Measurements from ENCODE around the gene EEA1. TPM values are rescaled to one million over a fixed set of nuclear protein-coding genes. Genes with fewer than 3 reads are reported as not detected.
A peak's percentile ranks its signal among the peaks of the same experiment; 100 is the strongest.

EEA1 gene
- total RNA-seq, 1 donor: 25.0 TPM

- peak overlapping the region; percentile 84 for H3K4me3 ChIP-seq (ENCODE audit: low read depth, low read length)
- peak; percentile 72 for DNase-seq (ENCODE audit: low read depth)
- TF ChIP-seq CTCF (IDR thresholded peaks at IDR 0.05; ENCODE audit: insufficient read depth, low read depth, low read length): no peak
Observed at GRCh38 chr12:92927436-92928281, 1.4 kb downstream of the EEA1 start.

GRCh38 chr12:92927055-92927435 lies 2.0 kb downstream of the EEA1 start:
- H3K4me3 ChIP-seq (ENCODE audit: low read depth, low read length): peak overlapping the region; percentile 84
- no peak for DNase-seq (ENCODE audit: low read depth)
- TF ChIP-seq CTCF (IDR thresholded peaks at IDR 0.05; ENCODE audit: insufficient read depth, low read depth, low read length): peak; percentile 8

GRCh38 chr12:92926549-92926948 lies 2.5 kb downstream of the EEA1 start:
- DNase-seq (ENCODE audit: low read depth): no peak
- no peak for TF ChIP-seq CTCF (IDR thresholded peaks at IDR 0.05; ENCODE audit: insufficient read depth, low read depth, low read length)
- H3K4me3 ChIP-seq (ENCODE audit: low read depth, low read length): peak overlapping the region; percentile 84

GRCh38 chr12:92921877-92922276 lies 7.2 kb downstream of the EEA1 start:
- no peak for DNase-seq (ENCODE audit: low read depth)
- H3K4me3 ChIP-seq (ENCODE audit: low read depth, low read length): no peak overlapping the region
- TF ChIP-seq CTCF (IDR thresholded peaks at IDR 0.05; ENCODE audit: insufficient read depth, low read depth, low read length): no peak

GRCh38 chr12:92915365-92915764 lies 13.7 kb downstream of the EEA1 start:
- no peak for DNase-seq (ENCODE audit: low read depth)
- H3K4me3 ChIP-seq (ENCODE audit: low read depth, low read length): no peak overlapping the region
- no peak for TF ChIP-seq CTCF (IDR thresholded peaks at IDR 0.05; ENCODE audit: insufficient read depth, low read depth, low read length)

- no peak for DNase-seq (ENCODE audit: low read depth)
- no peak for TF ChIP-seq CTCF (IDR thresholded peaks at IDR 0.05; ENCODE audit: insufficient read depth, low read depth, low read length)
- H3K4me3 ChIP-seq (ENCODE audit: low read depth, low read length): no peak overlapping the region
Observed at GRCh38 chr12:92914170-92914569, 14.9 kb downstream of the EEA1 start.

- no peak for TF ChIP-seq CTCF (IDR thresholded peaks at IDR 0.05; ENCODE audit: insufficient read depth, low read depth, low read length)
- no peak for DNase-seq (ENCODE audit: low read depth)
- no peak overlapping the region for H3K4me3 ChIP-seq (ENCODE audit: low read depth, low read length)
Observed at GRCh38 chr12:92912672-92913071, 16.4 kb downstream of the EEA1 start.

Measured in fibroblast of villous mesenchyme (primary cell).